SK-N-SH (cell line): ENCODE measurements around the gene SLC10A7. TPM values are rescaled to one million over a fixed set of nuclear protein-coding genes. Genes with fewer than 3 reads are reported as not detected.

Source experiments
- CTCF ChIA-PET: fragments of 300-600, 350-600 bp; formaldehyde crosslinking; extraction: SDS; loops from one replicate; lab custom pipeline; 2021; lab: Yijun Ruan, JAX
- POLR2A ChIA-PET: fragments of 350-600 bp; sonication (Branson Sonifier 250); formaldehyde crosslinking; extraction: SDS; loops from one replicate; lab custom pipeline; 2020; ENCODE audit warnings: antibody characterized with exemption, inconsistent platforms; lab: Yijun Ruan, JAX
- DNase-seq: peaks from one replicate; pipeline ENCODE4 v3.0.0; 2012
- H2AFZ ChIP-seq: fragments of 200-600 bp; sonication (generic); 2 replicates; pipeline ENCODE4 v1.8.1; 2016; ENCODE audit warnings: antibody characterized with exemption, mild to moderate bottlenecking, low read depth
- H3F3A ChIP-seq: fragments of 200-600 bp; sonication (generic); replicated peaks from 2 replicates; pipeline ENCODE3; 2016; ENCODE audit warnings: antibody characterized with exemption, mild to moderate bottlenecking; ENCODE audit not compliant: insufficient read depth
- H3K27ac ChIP-seq, 2 experiments: fragments of 200-500 bp in 1 of 2; fragments of 200-600 bp in 1 of 2; sonication (Bioruptor generic) in 1 of 2; sonication (generic), shearing (Covaris generic) in 1 of 2; 2 replicates each; pipeline versions ENCODE4 v1.5.1 to v1.6.1; 2014 to 2016; ENCODE audit warnings: low read depth in 2 of 2, inconsistent platforms in 1 of 2, low read length in 1 of 2, mild to moderate bottlenecking in 1 of 2, mixed read lengths in 1 of 2
- H3K27me3 ChIP-seq: fragments of 200-600 bp; sonication (generic), shearing (Covaris generic); 2 replicates; pipeline ENCODE4 v1.6.1; 2016; ENCODE audit warnings: mixed run types; ENCODE audit not compliant: insufficient read depth
- H3K36me3 ChIP-seq, 2 experiments: fragments of 200-500 bp in 1 of 2; fragments of 200-600 bp in 1 of 2; sonication (Bioruptor generic) in 1 of 2; sonication (generic) in 1 of 2; replicated peaks in 1 of 2; 2 replicates each; pipeline versions ENCODE3 to v1.5.1; 2014 to 2016; ENCODE audit warnings: low read length in 1 of 2, mild to moderate bottlenecking in 1 of 2; ENCODE audit not compliant: insufficient read depth in 2 of 2, control insufficient read depth in 1 of 2
- H3K4me1 ChIP-seq, 2 experiments: fragments of 200-500 bp in 1 of 2; fragments of 200-600 bp in 1 of 2; sonication (Bioruptor generic) in 1 of 2; sonication (generic), shearing (Covaris generic) in 1 of 2; 2 replicates each; pipeline versions ENCODE4 v1.5.1 to v1.6.1; 2014 to 2016; ENCODE audit warnings: low read depth in 1 of 2, low read length in 1 of 2, mixed run types in 1 of 2; ENCODE audit not compliant: insufficient read depth in 2 of 2, control insufficient read depth in 1 of 2
- H3K4me2 ChIP-seq: fragments of 200-600 bp; sonication (generic), shearing (Covaris generic); 2 replicates; pipeline ENCODE4 v1.6.1; 2017; ENCODE audit warnings: mixed run types
- H3K4me3 ChIP-seq, 2 experiments: fragments of 200-500 bp in 1 of 2; fragments of 200-600 bp in 1 of 2; sonication (Bioruptor generic) in 1 of 2; sonication (generic), shearing (Covaris generic) in 1 of 2; 2 replicates each; pipeline versions ENCODE4 v1.5.1 to v1.8.1; 2014 to 2016; ENCODE audit warnings: low read depth in 2 of 2, inconsistent platforms in 1 of 2, low read length in 1 of 2, mild to moderate bottlenecking in 1 of 2, mixed read lengths in 1 of 2, moderate library complexity in 1 of 2
- H3K79me2 ChIP-seq: fragments of 200-600 bp; sonication (generic); 2 replicates; pipeline ENCODE4 v1.8.1; 2017; ENCODE audit warnings: mild to moderate bottlenecking; ENCODE audit not compliant: insufficient read depth
- H3K9ac ChIP-seq: fragments of 200-600 bp; sonication (generic); 2 replicates; pipeline ENCODE4 v1.6.1; 2017; ENCODE audit warnings: mixed run types
- H3K9me2 ChIP-seq: fragments of 200-600 bp; sonication (generic); 2 replicates; pipeline ENCODE4 v1.6.1; 2017; ENCODE audit warnings: mixed run types
- H3K9me3 ChIP-seq: fragments of 200-600 bp; sonication (generic); 2 replicates; pipeline ENCODE4 v1.6.1; 2017; ENCODE audit warnings: mixed run types, mild to moderate bottlenecking, moderate library complexity
- H4K20me1 ChIP-seq: fragments of 200-600 bp; sonication (generic); 2 replicates; pipeline ENCODE4 v1.6.1; 2017; ENCODE audit warnings: mild to moderate bottlenecking, mixed run types; ENCODE audit not compliant: insufficient read depth
- CHD2 ChIP-seq: fragments of 150-350 bp; IDR thresholded peaks from 2 replicates; pipeline ENCODE4 v1.6.1; 2018; ENCODE audit warnings: low read length; ENCODE audit not compliant: partially characterized antibody
- CTCF ChIP-seq: fragments of 200-600 bp; sonication (generic); IDR thresholded peaks from 2 replicates; pipeline ENCODE4 v1.6.1; 2017; ENCODE audit warnings: antibody characterized with exemption, mild to moderate bottlenecking, moderate library complexity
- EZH2phosphoT487 ChIP-seq: fragments of 200-600 bp; sonication (generic); IDR thresholded peaks from 2 replicates; pipeline ENCODE4 v1.6.1; 2017; ENCODE audit warnings: low read depth, mixed run types, mild to moderate bottlenecking, antibody characterized with exemption, moderate library complexity, borderline replicate concordance
- FOSL2 ChIP-seq: IDR thresholded peaks from 2 replicates; pipeline ENCODE4 v1.4.0; 2012; ENCODE audit warnings: low read depth, mild to moderate bottlenecking, moderate library complexity, borderline replicate concordance
- FOXM1 ChIP-seq: IDR thresholded peaks from 2 replicates; pipeline ENCODE4 v1.4.0; 2012; ENCODE audit warnings: low read depth, mild to moderate bottlenecking
- GABPA ChIP-seq: IDR thresholded peaks from 2 replicates; pipeline ENCODE4 v1.4.0; 2012; ENCODE audit warnings: low read depth, mild to moderate bottlenecking
- GATA2 ChIP-seq: sonication (generic); formaldehyde crosslinking; IDR thresholded peaks from 2 replicates; pipeline ENCODE4 v1.5.0; 2020; ENCODE audit warnings: mild to moderate bottlenecking, missing genetic modification reagents
- JUND ChIP-seq: IDR thresholded peaks from 2 replicates; pipeline ENCODE4 v1.4.0; 2012
- MAX ChIP-seq: IDR thresholded peaks from 2 replicates; pipeline ENCODE4 v1.4.0; 2012; ENCODE audit warnings: low read depth
- MXI1 ChIP-seq: IDR thresholded peaks from 2 replicates; pipeline ENCODE4 v1.6.1; 2012; ENCODE audit warnings: mild to moderate bottlenecking, low read depth, low read length, improper control_type of control experiment
- NRF1 ChIP-seq: IDR thresholded peaks from 2 replicates; pipeline ENCODE4 v1.6.1; 2012; ENCODE audit warnings: low read depth, mild to moderate bottlenecking, low read length
- PBX3 ChIP-seq: IDR thresholded peaks from 2 replicates; pipeline ENCODE4; 2012
- RCOR1 ChIP-seq: fragments of 150-350 bp; IDR thresholded peaks from 2 replicates; pipeline ENCODE4 v1.6.1; 2017; ENCODE audit warnings: antibody characterized with exemption, low read length
- REST ChIP-seq: IDR thresholded peaks from 2 replicates; pipeline ENCODE4 v1.6.1; 2012; ENCODE audit warnings: mild to moderate bottlenecking, low read depth, low read length, moderate library complexity
- SIN3A ChIP-seq: IDR thresholded peaks from 2 replicates; pipeline ENCODE4 v1.6.1; 2012; ENCODE audit warnings: low read depth, mild to moderate bottlenecking, low read length, moderate library complexity, borderline replicate concordance
- TEAD4 ChIP-seq: IDR thresholded peaks from 2 replicates; pipeline ENCODE4 v1.4.0; 2012; ENCODE audit warnings: mild to moderate bottlenecking, borderline replicate concordance; ENCODE audit not compliant: insufficient read depth
- USF2 ChIP-seq: fragments of 150-350 bp; IDR thresholded peaks from 2 replicates; pipeline ENCODE4 v1.6.1; 2017; ENCODE audit warnings: antibody characterized with exemption, low read length, low read depth, borderline replicate concordance
- YY1 ChIP-seq: IDR thresholded peaks from 2 replicates; pipeline ENCODE4 v1.4.0; 2012; ENCODE audit warnings: low read depth, mild to moderate bottlenecking
- ZBTB33 ChIP-seq: IDR thresholded peaks from 2 replicates; pipeline ENCODE4 v1.4.0; 2012; ENCODE audit warnings: low read depth, borderline replicate concordance
- WGBS: methylation state at CpG from one replicate; pipeline ENCODE4 v1.1.6; 2017; ENCODE audit warnings: low lambda C conversion rate; 5-methylcytosine and 5-hydroxymethylcytosine counted together
- polyA plus RNA-seq, 3 experiments: library from polyadenylated mRNA; depleted of rRNA; stranded (reverse); fragments of >200 nt; gene quantifications; 2 replicates each; pipeline ENCODE4 v1.2.3, GENCODE V29; 2012

The SLC10A7 gene
- polyA plus RNA-seq, 1 of the 3 experiments (the other 2 are of a cell fraction), result 3.3 TPM

GRCh38 chr4:146450524-146450923 is 71.2 kb downstream of the SLC10A7 start:
- no peaks in the 10 kb centered on the region for H3F3A ChIP-seq
- H2AFZ ChIP-seq, result no peak overlapping the region
- no peaks in the 10 kb centered on the region for H4K20me1 ChIP-seq
- no peaks in the 10 kb centered on the region for H3K36me3 ChIP-seq
- H3K4me1 ChIP-seq, result peaks cover 0 to 3% of the 10 kb centered on the region in 2 experiments; a peak in 1 of 4 replicates
- H3K9me2 ChIP-seq, result no peaks in the 10 kb centered on the region
- H3K4me3 ChIP-seq, result no peak overlapping the region
- no peak overlapping the region for H3K9ac ChIP-seq
- DNase-seq, result no peak
- H3K4me2 ChIP-seq, result no peak overlapping the region
- H3K27me3 ChIP-seq, result no peaks in the 10 kb centered on the region
- ChIA-PET CTCF (interaction anchor here (0.7 to 1.0 kb wide), 2 partner anchors 13 to 324 kb away, joined by 3 read pairs; no protein-coding TSS in a partner anchor), POLR2A (no interaction called here)
- H3K27ac ChIP-seq, result no peak overlapping the region
- H3K9me3 ChIP-seq, result no peaks in the 10 kb centered on the region; the same call in 1 of the 2 replicates
- TF ChIP-seq TEAD4 (no peak), SIN3A (no peak), RCOR1 (no peak), ZBTB33 (no peak), FOXM1 (no peak), EZH2phosphoT487 (no peak), MXI1 (no peak), CHD2 (no peak), GABPA (no peak), YY1 (no peak), JUND (no peak), USF2 (no peak), NRF1 (no peak)
- H3K79me2 ChIP-seq, result no peaks in the 10 kb centered on the region

- WGBS, result 92% methylated on average over 4 of the region's 4 CpGs
- no peak for TF ChIP-seq CTCF
- no peak for TF ChIP-seq PBX3
- TF ChIP-seq EZH2phosphoT487, result no peak
- TF ChIP-seq MAX, result no peak
- no peak for TF ChIP-seq TEAD4
- no peak for TF ChIP-seq FOSL2
- TF ChIP-seq GATA2 (CRISPR knock-in tag), result no peak
- TF ChIP-seq REST, result no peak
Measured at GRCh38 chr4:146446555-146446954, 75.2 kb downstream of the SLC10A7 start.

More at GRCh38 chr4:146446555-146446954, 75.2 kb downstream of the SLC10A7 start:
- Histone ChIP-seq H3K4me2 (no peak overlapping the region), H3K27ac (no peak overlapping the region), H2AFZ (no peak overlapping the region), H3K36me3 (no peaks in the 10 kb centered on the region), H3K9ac (no peak overlapping the region), H3K9me3 (no peaks in the 10 kb centered on the region; the same call in 1 of the 2 replicates), H3K4me1 (peaks cover 3 to 13% of the 10 kb centered on the region in 2 experiments; a peak in 3 of 4 replicates), H3K27me3 (no peaks in the 10 kb centered on the region), H3K79me2 (no peaks in the 10 kb centered on the region), H4K20me1 (no peaks in the 10 kb centered on the region), H3K9me2 (no peaks in the 10 kb centered on the region), H3F3A (no peaks in the 10 kb centered on the region), H3K4me3 (no peak overlapping the region)
- no peak for DNase-seq
- ChIA-PET POLR2A (no interaction called here), CTCF (no interaction called here)
